ENCODE results near the gene NOSIP.
"Not testable (repeated sequence)": the region's sequence is repeated elsewhere in the genome, so short reads cannot be mapped to it uniquely, and the experiment has no call there.

NOSIP gene, protein sequence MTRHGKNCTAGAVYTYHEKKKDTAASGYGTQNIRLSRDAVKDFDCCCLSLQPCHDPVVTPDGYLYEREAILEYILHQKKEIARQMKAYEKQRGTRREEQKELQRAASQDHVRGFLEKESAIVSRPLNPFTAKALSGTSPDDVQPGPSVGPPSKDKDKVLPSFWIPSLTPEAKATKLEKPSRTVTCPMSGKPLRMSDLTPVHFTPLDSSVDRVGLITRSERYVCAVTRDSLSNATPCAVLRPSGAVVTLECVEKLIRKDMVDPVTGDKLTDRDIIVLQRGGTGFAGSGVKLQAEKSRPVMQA

DNA sequence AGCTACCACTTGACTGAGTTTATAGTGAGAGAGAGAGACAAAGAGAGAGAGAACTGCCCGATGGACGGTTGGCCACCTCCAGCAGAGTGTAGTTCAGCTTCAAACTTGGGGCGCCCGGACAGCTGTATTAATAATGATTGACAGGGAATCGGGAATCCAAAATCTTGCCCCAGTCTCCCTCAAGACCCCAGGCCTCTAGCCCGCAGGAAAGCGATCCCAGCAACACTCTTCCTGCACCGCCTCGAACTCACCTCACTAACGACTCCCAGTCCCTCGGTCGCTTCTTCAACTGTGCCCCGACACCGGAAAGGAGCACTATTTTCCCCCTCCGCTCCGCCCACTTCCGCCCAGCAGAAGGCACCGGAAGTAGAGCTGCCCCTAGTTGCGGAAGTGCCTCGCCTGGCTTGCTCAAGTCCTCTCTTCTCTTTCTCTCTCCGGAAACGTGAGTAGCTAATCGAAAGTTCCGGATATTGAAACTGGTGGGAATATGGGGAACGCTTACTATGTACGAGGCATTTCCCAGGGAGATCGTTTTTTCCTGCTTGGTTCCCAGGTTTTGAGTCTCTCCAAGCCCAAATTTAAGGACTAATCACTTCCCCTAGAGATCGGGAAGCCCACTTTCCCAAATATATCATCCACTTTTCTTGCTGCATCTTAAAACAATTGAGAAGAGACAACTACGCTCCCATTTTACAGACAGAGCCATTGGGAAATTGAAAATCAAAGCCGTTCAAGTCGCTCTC is at the start of gene NOSIP:
Gene NOSIP, minus strand, starts transcription at position 293 of the 743 bp plus-strand sequence. CDS start 19,865 bp downstream, outside the sequence.
- DNase-seq, result peak; percentile 94 to 98

DNA sequence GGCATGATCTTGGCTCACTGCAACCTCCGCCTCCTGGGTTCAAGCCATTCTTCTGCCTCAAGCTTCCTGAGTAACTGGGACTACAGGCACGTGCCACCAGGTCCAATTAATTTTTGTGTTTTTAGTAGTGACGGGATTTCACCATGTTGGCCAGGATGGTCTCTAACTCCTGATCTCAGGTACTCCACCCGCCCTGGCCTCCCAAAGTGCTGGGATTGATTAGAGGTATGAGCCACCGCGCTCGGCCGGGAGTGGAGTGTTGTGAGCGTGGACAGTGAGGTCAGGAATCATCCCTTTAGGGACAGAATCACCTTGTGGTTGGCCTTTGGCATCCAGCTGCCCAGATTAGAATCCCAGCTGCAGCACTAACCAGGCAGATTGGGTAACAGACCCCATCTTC is 49.3 kb upstream of the NOSIP start:
- DNase-seq, result no peak

DNA sequence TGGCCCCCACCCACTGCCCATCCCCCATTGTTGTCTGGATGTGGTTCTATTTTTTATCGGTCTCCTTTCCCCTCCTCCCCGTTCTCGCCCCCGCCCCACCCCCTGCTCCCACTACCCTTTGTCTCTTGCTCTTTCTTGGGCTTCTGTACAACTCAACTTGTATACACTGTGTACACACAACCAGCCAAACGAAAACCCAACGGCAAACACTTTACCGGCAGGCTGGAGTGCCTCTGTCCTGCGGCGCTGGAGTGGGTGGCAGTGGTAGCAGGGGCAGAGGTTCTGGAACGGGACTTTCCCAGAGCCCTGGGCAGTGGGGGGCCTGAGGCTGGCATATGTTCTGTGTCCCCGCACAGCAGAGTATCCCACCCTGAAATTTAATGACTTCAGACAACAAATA is 45.9 kb upstream of the NOSIP start:
- DNase-seq, result no peak

DNA sequence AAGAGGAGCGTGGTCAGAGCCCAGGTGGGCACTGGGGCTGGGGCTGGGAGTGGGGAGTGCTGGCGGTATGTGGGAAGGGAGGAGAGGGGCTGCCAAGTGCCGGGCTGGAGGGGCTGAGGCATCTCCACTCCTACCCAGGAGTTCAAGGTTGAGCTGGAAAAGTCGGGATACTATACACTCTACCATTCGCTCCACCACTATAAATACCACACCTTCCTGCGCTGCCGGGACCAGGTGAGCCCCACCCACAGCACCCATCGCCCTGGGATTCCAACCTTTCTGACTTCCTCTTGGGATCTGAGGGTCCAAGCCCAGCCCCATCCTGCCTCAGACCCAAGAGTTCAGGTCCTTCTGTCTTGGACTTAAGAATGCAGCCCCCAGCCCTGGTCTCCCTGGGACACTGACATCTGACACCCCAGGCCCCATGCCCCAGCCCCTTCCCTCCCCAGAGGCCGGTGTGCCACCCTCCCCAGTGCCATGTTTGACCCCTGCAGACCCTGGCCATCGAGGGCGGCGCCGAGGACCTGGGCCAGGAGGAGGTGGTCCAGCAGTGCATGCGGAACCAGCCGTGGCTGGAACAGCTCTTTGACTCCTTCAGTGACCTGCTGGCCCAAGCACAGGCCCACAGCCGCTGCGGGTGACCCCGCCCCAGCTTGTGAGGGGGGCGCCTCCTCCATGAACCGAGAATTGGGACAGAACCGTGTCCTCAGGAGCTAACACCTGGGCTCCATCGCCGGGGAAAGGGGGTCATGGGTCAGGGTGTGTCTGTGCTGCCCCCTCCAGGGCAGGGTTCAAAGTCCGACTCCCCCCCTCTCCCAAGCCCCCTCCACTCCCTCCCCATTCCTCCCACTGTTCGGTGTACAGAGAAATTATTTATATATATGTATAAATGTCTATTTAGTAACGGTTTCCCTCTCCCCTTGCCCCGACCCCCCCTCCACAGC is 44.9 kb upstream of the NOSIP start:
- no peak for DNase-seq

DNA sequence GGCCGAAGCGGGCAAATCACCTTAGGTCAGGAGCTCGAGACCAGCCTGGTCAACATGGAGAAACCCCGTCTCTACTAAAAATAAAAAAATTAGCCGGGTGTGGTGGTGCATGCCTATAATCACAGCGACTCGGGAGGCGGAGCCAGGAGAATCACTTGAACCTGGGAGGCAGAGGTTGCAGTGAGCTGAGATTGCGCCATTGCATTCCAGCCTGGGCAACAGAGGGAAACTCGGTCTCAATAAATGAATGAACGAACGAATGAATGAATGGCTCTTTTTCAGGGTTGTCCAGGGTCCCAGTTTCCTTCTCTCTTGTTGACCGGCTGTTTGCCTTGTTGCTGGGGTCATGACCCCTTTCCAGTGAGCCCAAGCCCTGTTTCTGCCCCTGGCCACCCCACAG is 37.5 kb upstream of the NOSIP start:
- not testable (repeated sequence) for DNase-seq

DNA sequence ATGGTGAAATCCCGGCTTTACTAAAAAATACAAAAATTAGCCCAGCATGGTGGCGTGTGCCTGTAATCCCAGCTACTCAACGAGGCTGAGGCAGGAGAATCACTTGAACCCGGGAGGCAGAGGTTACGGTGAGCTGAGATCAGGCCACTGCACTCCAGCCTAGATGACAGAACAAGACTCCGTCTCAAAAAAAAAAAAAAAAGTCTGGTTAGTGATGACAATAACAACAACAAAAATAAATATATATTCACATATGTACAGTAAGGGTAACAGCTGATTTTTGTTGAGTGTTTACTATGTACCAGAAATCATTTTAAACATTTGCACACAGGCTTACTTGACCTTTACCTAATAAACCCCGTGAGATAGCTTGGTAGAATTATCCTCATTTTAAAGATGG is 36.6 kb upstream of the NOSIP start:
- no peak for DNase-seq

DNA sequence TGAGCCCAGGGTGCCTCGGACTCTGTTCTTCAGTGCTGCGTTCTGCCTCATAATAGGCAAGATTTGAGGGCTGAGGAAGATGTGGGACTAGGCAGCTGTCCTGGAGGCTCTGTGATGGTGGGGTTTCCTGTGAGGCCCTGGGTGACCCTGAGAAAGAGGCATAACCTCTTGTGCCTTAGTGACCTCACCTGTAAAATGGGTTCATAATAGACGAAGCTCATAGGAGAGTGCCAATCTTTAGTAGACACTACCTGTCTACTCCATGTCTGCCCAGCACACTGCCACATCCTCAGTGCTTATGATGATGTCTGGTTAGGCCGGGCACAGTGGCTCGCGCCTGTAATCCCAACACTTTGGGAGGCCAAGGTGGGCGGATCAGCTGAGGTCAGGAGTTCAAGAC is 36.2 kb upstream of the NOSIP start:
- no peak for DNase-seq

DNA sequence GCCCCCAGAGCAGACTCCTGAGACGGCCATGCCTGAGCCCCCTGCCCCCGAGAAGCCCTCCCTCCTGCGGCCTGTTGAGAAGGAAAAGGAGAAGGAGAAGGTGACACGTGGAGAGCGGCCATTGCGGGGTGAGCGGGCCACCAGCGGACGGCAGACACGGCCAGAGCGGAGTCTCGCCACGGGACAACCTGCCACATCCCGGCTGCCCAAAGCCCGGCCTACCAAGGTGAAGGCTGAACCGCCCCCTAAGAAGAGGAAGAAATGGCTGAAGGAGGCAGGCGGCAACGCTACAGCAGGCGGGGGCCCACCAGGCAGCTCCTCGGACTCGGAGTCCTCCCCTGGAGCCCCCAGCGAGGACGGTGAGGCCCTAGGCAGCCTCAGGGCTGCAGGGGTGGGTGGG is 35.5 kb upstream of the NOSIP start:
- DNase-seq, result no peak

DNA sequence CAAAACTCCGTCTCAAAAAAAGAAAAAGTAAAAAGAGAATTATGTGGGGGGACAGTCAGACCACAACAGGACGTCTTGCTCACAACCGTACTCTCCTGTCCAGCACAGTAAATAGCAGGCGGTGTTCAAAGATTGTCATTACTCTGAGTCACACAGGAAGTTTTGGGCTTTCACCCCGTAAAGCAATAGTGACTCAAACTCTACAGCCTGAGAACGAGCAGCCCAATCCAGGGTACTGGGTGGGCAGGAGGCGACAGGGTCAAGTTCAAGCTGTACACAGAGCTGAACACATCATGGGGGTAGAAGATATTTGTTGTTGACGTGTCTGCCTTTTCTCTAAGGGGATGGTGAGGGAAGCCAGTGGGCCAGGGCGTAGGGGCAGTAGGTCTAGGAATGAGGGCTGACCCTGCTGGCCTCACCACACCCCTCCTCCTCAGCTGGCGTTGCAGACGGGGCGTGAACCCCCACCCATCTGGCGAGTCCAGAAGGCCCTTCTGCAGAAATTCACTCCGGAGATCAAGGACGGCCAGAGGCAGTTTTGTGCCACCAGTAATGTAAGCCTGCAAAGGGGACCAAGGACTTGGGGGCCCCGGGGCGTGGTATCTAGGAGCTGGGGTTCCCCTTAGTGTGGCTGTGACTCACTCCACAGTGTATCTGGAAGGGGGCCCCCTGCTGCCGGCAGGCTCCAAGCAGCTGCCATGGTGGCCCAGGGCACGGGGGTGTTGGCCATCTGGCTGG is 33.9 kb upstream of the NOSIP start:
- no peak for DNase-seq

DNA sequence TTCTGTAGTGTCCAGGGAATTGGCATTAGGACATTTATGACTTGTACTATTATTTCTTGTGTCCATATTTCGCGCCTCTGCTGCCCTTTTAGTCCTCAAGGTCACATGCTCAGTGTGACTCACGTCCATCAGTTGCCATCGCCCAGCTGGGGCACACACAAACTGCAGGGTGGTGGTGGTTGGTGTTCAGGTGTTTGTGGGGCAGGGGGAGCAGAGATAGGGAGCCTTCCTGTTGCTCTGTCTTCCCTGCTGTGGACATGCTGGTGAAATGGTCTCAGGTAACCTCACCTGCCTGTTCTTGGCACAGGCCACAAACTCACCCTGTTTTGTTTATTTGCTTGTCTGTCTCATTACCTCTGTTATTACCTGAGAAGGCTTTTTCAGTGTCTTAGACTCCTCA is 33.0 kb upstream of the NOSIP start:
- DNase-seq, result no peak

DNA sequence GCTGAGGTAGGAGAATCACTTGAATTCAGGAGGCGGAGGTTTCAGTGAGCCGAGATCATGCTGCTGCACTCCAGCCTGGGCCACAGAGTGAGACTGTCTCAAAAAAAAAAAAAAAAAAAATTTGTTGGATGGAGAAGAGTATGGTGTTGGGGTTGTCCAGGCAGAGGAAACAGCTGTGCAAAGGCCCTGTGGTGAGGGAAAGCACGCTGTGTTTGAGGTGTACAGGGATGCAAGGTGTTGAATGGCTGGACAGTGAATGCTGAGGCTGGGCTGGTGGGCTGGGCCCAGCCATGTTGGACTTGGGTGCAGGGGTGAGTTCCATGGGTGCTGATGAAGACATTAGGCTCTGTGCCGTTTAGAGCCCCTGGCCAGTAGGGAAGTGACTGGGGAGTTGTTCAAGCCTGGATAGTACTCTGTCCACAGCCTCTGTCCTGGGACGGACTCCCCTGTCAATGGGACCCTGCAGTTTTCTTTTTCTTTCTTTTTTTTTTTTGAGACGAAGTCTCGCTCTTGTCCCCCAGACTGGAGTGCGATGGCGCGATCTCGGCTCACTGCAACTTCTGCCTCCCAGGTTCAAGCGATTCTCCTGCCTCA is 29.2 kb upstream of the NOSIP start:
- no peak for DNase-seq

DNA sequence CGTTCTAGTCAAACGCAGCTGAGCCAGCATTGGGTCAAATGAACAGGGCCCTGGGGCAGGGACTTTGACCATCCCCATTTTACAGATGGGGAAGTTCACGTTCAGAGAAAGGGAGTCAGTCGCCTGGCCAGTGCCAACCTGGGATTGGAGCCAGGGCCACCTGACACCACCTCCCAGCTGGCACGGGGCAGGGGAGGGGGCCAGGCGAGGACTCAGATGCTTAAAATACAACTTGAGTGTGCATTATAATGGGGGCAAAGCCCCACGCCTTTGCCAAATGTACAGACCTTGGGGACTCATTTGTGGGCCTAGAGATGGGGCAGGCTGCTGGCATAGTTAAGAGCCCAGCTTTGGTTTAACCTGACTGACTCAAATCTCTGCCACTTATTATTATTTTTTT is 25.2 kb upstream of the NOSIP start:
- no peak for DNase-seq

DNA sequence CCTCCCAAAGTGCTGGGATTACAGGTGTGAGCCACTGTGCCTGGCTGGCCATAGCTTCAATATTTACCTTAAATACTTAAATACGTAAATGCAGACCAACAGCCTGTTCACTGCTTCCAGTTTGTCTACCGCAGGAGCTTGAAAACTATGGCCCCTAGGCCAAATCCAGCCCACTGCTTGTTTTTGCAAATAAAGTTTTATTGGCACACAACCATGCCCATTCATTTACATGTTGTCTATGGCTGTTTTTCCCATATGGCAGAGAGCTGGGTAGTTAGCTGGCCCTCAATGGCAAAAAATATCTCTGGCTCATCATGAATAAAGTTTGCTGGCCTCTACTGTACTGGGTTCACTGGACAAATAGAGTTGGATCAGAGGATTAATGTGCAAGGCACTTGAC is 22.4 kb upstream of the NOSIP start:
- no peak for DNase-seq

DNA sequence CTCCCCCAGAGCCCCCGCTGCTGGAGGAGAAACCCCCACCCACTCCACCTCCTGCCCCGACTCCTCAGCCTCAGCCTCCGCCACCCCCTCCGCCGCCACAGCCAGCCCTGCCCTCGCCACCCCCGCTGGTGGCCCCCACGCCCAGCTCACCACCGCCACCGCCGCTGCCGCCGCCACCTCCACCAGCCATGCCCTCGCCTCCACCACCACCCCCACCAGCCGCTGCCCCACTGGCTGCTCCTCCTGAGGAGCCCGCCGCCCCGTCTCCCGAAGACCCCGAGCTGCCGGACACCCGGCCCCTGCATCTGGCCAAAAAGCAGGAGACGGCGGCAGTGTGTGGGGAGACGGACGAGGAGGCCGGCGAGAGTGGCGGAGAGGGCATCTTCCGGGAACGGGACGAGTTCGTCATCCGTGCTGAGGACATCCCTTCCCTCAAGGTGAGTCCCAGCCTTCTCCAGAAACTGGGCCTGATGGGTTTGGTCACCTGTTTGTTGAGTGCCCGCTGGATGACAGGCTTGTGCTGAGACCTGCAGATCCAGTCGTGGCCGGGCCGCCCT is 21.2 kb upstream of the NOSIP start:
- no peak for DNase-seq

DNA sequence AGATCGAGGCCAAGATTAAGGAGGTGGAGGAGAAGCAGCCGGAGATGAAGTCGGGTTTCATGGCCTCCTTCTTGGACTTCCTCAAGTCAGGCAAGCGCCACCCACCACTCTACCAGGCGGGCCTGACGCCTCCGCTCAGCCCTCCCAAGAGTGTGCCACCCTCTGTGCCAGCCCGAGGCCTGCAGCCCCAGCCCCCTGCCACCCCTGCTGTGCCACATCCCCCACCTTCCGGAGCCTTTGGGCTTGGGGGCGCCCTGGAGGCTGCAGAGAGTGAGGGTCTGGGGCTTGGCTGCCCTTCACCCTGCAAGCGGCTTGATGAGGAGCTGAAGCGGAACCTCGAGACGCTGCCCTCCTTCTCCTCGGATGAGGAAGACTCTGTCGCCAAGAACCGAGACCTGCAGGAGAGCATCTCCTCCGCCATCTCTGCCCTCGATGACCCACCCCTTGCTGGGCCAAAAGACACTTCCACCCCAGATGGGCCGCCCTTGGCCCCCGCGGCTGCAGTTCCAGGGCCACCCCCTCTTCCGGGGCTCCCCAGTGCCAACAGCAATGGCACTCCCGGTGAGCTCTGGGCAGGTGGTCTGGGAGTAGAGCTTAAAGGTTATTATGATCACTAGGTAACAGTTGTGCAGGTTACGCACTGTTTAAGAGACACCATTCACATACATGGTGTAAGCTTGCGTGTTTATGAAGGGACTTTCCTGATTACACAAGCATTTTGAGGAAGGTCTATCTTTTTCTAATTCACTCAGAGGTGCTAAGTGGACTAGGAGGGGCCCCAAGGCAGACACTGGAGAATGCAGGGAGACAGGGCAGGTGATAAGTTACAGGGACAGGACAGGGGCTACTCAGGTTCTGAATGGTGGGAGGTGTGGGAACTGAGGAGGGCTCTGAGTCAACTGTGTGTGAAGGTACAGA is 19.3 kb upstream of the NOSIP start:
- no peak for DNase-seq

DNA sequence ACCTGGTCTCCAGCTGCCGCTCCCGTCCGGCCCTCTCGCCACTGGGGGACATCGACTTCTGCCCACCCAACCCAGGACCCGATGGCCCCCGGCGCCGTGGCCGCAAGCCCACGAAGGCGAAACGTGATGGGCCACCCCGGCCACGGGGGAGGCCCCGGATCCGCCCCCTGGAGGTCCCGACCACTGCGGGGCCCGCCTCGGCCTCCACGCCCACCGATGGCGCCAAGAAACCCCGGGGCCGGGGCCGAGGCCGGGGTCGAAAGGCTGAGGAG is 17.3 kb upstream of the NOSIP start:
- no peak for DNase-seq

DNA sequence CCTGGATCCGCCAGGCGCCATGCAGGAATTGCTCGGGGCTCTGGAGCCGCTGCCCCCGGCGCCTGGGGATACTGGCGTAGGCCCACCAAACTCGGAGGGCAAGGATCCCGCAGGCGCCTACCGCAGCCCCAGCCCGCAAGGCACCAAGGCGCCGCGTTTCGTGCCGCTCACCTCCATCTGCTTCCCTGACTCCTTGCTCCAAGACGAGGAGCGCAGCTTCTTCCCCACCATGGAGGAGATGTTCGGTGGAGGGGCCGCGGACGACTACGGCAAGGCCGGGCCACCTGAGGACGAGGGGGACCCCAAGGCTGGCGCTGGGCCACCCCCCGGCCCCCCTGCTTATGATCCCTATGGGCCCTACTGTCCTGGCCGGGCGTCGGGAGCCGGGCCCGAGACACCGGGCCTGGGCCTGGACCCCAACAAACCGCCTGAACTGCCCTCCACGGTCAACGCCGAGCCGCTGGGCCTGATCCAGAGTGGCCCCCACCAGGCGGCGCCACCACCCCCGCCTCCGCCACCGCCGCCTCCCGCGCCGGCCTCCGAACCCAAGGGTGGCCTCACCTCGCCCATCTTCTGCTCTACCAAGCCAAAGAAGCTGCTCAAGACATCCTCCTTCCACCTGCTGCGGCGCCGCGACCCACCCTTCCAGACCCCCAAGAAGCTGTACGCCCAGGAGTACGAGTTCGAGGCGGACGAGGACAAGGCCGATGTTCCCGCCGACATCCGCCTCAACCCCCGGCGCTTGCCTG is 16.8 kb upstream of the NOSIP start:
- no peak for DNase-seq

DNA sequence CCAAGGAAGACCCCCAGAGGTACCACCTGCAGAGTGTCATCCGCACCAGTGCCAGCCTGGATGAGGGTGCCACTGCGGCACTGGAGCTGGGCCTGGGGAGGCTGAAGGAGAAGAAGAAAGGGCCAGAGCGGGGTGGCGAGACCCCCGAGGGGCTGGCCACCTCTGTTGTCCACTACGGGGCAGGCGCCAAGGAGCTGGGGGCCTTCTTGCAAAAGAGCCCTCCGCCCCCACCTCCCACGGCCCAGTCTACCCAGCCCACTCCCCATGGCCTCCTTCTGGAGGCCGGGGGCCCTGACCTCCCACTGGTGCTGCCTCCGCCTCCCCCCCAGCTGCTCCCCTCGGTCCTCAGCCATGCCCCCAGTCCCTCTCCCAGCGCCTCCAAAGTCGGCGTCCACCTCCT is 16.1 kb upstream of the NOSIP start:
- no peak for DNase-seq

DNA sequence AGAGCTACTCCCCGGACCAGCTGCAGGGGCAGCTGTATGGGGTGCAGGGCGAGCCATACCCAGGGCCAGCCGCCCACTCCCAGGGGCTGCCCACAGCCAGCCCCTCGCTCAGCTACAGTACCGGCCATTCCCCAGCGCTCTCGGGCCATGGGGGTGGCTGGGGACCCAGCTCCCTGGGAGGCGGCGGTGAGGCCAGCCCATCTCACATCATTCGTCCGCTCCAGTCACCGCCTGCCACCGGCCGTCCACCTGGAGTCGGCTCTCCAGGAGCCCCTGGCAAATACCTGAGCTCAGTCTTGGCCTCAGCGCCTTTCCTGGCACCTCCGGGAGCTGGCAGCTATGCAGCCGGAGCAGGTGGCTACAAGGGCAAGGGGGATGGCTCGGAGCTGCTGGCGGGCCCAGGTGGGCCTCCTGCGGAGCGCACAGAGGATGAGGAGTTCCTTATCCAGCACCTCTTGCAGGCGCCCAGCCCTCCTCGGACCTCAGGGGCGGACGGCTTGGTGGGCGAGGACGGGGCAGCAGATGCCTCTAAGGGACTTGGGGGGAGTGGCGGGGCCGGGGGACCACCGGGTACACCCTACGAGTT is 15.6 kb upstream of the NOSIP start:
- DNase-seq, result no peak
